K562 (cell line): ENCODE measurements around the gene CBX2. TPM values are rescaled to one million over a fixed set of nuclear protein-coding genes. Genes with fewer than 3 reads are reported as not detected.
A peak's percentile ranks its signal among the peaks of the same experiment; 100 is the strongest.

Experiments used
- ATAC-seq: fragments of 200-7000 bp; cut with Tn5 transposase; 3 replicates; pipeline ENCODE4 v1.9.1; 2020; ENCODE audit warnings: moderate library complexity
- BruUV-seq: library from RNA; stranded (reverse); fragments of 400-500 nt; replicated peaks from 2 replicates; lab custom pipeline; 2021; lab: Mats Ljungman, UMichigan
- CTCF ChIA-PET: fragments of 300-600 bp; formaldehyde crosslinking; extraction: SDS; loops from one replicate; lab custom pipeline; 2021; ENCODE audit warnings: low intra/inter-chr PET ratio; lab: Yijun Ruan, JAX
- POLR2A ChIA-PET: fragments of 300-600, 350-650 bp; sonication (Branson Sonifier 250); formaldehyde crosslinking; extraction: SDS; loops from one replicate; lab custom pipeline; 2021; ENCODE audit warnings: antibody characterized with exemption, inconsistent platforms; lab: Yijun Ruan, JAX
- DNase-seq, 4 experiments: peaks; one replicate each; pipeline versions ENCODE4 v3.0.0 to v3.0.0-alpha.2; 2011 to 2018; ENCODE audit warnings: low spot score in 3 of 4, mixed read lengths in 3 of 4; ENCODE audit errors: extremely low read depth in 1 of 4
- FAIRE-seq: peaks from 2 replicates; lab custom pipeline; 2011; peaks lifted over from hg19 to GRCh38; lab: Jason Lieb, UNC
- H2AFZ ChIP-seq: 2 replicates; pipeline ENCODE4 v1.6.0; 2011; ENCODE audit warnings: low read depth, low read length, control low read depth, inconsistent platforms
- H3K27ac ChIP-seq: fragments of 200-600 bp; 3 replicates; pipeline ENCODE4 v1.8.0; 2011; ENCODE audit warnings: low read depth, mild to moderate bottlenecking, control low read depth, inconsistent platforms, low read length, moderate library complexity, mixed read lengths; ENCODE audit errors: extremely low read depth
- H3K27me3 ChIP-seq, 2 experiments: fragments of 300-600 bp in 1 of 2; 2 replicates in 1 of 2; 3 replicates in 1 of 2; pipeline versions ENCODE4 v1.6.0 to v1.8.0; 2011; ENCODE audit warnings: inconsistent platforms in 2 of 2, low read length in 2 of 2, mild to moderate bottlenecking in 1 of 2, mixed read lengths in 1 of 2, moderate library complexity in 1 of 2; ENCODE audit not compliant: control insufficient read depth in 2 of 2, insufficient read depth in 2 of 2
- H3K36me3 ChIP-seq: fragments of 300-600 bp; 3 replicates; pipeline ENCODE4 v1.8.0; 2011; ENCODE audit warnings: mild to moderate bottlenecking, low read length, inconsistent platforms; ENCODE audit not compliant: control insufficient read depth, insufficient read depth
- H3K4me1 ChIP-seq, 2 experiments: fragments of 200-600 bp in 1 of 2; replicated peaks in 1 of 2; 2 replicates in 1 of 2; 3 replicates in 1 of 2; pipeline versions ENCODE4 v1.5.1 to v1.8.0; 2011; ENCODE audit warnings: inconsistent platforms in 2 of 2, low read length in 2 of 2, mild to moderate bottlenecking in 1 of 2, mixed read lengths in 1 of 2, moderate library complexity in 1 of 2; ENCODE audit not compliant: control insufficient read depth in 2 of 2, insufficient read depth in 2 of 2
- H3K4me2 ChIP-seq: 2 replicates; pipeline ENCODE4 v1.6.1; 2011; ENCODE audit warnings: low read length, control low read depth, inconsistent platforms, mixed read lengths; ENCODE audit not compliant: insufficient read depth
- H3K4me3 ChIP-seq: fragments of 200-600 bp; sonication (generic), shearing (Covaris generic); 2 replicates; pipeline ENCODE4 v1.5.1; 2016; ENCODE audit warnings: control low read depth, inconsistent platforms
- H3K79me2 ChIP-seq: fragments of 200-600 bp; 3 replicates; pipeline ENCODE4 v1.8.0; 2011; ENCODE audit warnings: low read length, inconsistent platforms; ENCODE audit not compliant: control insufficient read depth, insufficient read depth
- H3K9ac ChIP-seq, 2 experiments: 2 replicates each; pipeline versions ENCODE4 v1.6.0 to v1.6.1; 2011; ENCODE audit warnings: low read depth in 2 of 2, low read length in 2 of 2, control low read depth in 1 of 2, inconsistent platforms in 1 of 2, mild to moderate bottlenecking in 1 of 2, mixed read lengths in 1 of 2; ENCODE audit not compliant: insufficient read depth in 1 of 2
- H3K9me1 ChIP-seq: one replicate; pipeline ENCODE4 v1.6.0; 2011; ENCODE audit warnings: inconsistent platforms, mild to moderate bottlenecking, low read length, moderate library complexity; ENCODE audit not compliant: control insufficient read depth, insufficient read depth
- H3K9me3 ChIP-seq: replicated peaks from 2 replicates; pipeline ENCODE4 v1.5.1; 2011; ENCODE audit warnings: low read depth, low read length, inconsistent platforms; ENCODE audit not compliant: control insufficient read depth, insufficient read depth
- H4K20me1 ChIP-seq: replicated peaks from 2 replicates; pipeline ENCODE4 v1.6.1; 2011; ENCODE audit warnings: low read length, inconsistent platforms, mixed read lengths; ENCODE audit not compliant: control insufficient read depth, insufficient read depth
- EP300 ChIP-seq: IDR thresholded peaks from 2 replicates; pipeline ENCODE4 v1.6.1; 2012; ENCODE audit warnings: low read length, improper control_type of control experiment
- ETV6 ChIP-seq, 3 experiments: fragments of 150-350 bp in 1 of 3; sonication (generic) in 1 of 3; formaldehyde crosslinking in 1 of 3; IDR thresholded peaks; 2 replicates each; pipeline versions ENCODE4 v1.6.1 to v1.8.0; 2014 to 2022; ENCODE audit warnings: borderline replicate concordance in 2 of 3, low read depth in 2 of 3, antibody characterized with exemption in 1 of 3, low read length in 1 of 3, mild to moderate bottlenecking in 1 of 3, missing genetic modification reagents in 1 of 3
- FOXP1 ChIP-seq: sonication (generic); formaldehyde crosslinking; IDR thresholded peaks from 2 replicates; pipeline ENCODE4 v1.8.0; 2022; ENCODE audit warnings: mild to moderate bottlenecking, missing genetic modification reagents
- JUND ChIP-seq, 2 experiments: IDR thresholded peaks; 2 replicates in 1 of 2; 3 replicates in 1 of 2; pipeline ENCODE4 v1.6.1; 2011; ENCODE audit warnings: borderline replicate concordance in 2 of 2, low read depth in 2 of 2, low read length in 2 of 2, improper control_type of control experiment in 1 of 2, missing biosample characterization in 1 of 2, missing genetic modification characterization in 1 of 2, missing genetic modification reagents in 1 of 2
- KDM5B ChIP-seq: fragments of 200-600 bp; sonication (generic); IDR thresholded peaks from 2 replicates; pipeline ENCODE4 v1.6.1; 2012; ENCODE audit warnings: low read depth, mild to moderate bottlenecking, moderate library complexity, low read length, control low read depth, inconsistent platforms; ENCODE audit not compliant: insufficient replicate concordance
- KLF13 ChIP-seq: fragments of 450-650 bp; IDR thresholded peaks from 2 replicates; pipeline ENCODE4 v1.6.1; 2016; ENCODE audit warnings: missing genetic modification characterization, low read depth, mild to moderate bottlenecking, missing compliant biosample characterization, moderate library complexity, borderline replicate concordance
- MYC ChIP-seq, 2 experiments: fragments of 250-450 bp in 1 of 2; sonication (Bioruptor Pico) in 1 of 2; IDR thresholded peaks; 2 replicates each; pipeline versions ENCODE4 v1.5.1 to v1.6.1; 2012 to 2021; ENCODE audit warnings: low read depth in 2 of 2, borderline replicate concordance in 1 of 2, improper control_type of control experiment in 1 of 2, low read length in 1 of 2, mild to moderate bottlenecking in 1 of 2, moderate library complexity in 1 of 2
- MYNN ChIP-seq, 2 experiments: sonication (generic); formaldehyde crosslinking in 1 of 2; IDR thresholded peaks; 2 replicates each; pipeline versions ENCODE4 v1.5.0 to v1.6.1; 2016 to 2020; ENCODE audit warnings: antibody characterized with exemption in 1 of 2, missing genetic modification reagents in 1 of 2
- RBM22 ChIP-seq: fragments of 200-400 bp; formaldehyde crosslinking; IDR thresholded peaks from 2 replicates; pipeline ENCODE4 v1.6.1; 2018; ENCODE audit warnings: low read length, low read depth; ENCODE audit not compliant: poor library complexity, severe bottlenecking
- SAFB ChIP-seq: fragments of 200-400 bp; formaldehyde crosslinking; IDR thresholded peaks from 2 replicates; pipeline ENCODE4 v1.6.1; 2017; ENCODE audit warnings: low read depth, low read length, borderline replicate concordance
- SPI1 ChIP-seq: IDR thresholded peaks from 2 replicates; pipeline ENCODE4 v1.6.1; 2011; ENCODE audit warnings: low read depth, low read length, control low read depth, borderline replicate concordance
- TCFL5 ChIP-seq: fragments of 250-450 bp; sonication (Bioruptor Pico); conservative IDR thresholded peaks from 2 replicates; pipeline ENCODE4 v1.6.1; 2021; ENCODE audit warnings: mild to moderate bottlenecking, moderate library complexity, matching md5 sums
- YY1 ChIP-seq, 3 experiments: IDR thresholded peaks; 2 replicates each; pipeline ENCODE4 v1.6.1; 2011; ENCODE audit warnings: low read length in 2 of 3, mild to moderate bottlenecking in 2 of 3, moderate library complexity in 2 of 3, borderline replicate concordance in 1 of 3, control low read depth in 1 of 3, low read depth in 1 of 3; ENCODE audit not compliant: insufficient read depth in 3 of 3, insufficient replicate concordance in 2 of 3, control insufficient read depth in 1 of 3, insufficient read length in 1 of 3; ENCODE audit errors: extremely low read depth in 1 of 3
- ZNF263 ChIP-seq: sonication (generic); formaldehyde crosslinking; IDR thresholded peaks from 2 replicates; pipeline ENCODE4 v1.8.0; 2022; ENCODE audit warnings: mild to moderate bottlenecking, missing genetic modification reagents, borderline replicate concordance
- ZNF589 ChIP-seq: fragments of 200-800 bp; sonication (Bioruptor generic); IDR thresholded peaks from 2 replicates; pipeline ENCODE4 v1.6.1; 2016; ENCODE audit warnings: low read depth, missing genetic modification characterization, missing compliant biosample characterization
- WGBS: fragments of 100-300 bp; shearing (Covaris generic); methylation state at CpG from one replicate; pipeline ENCODE4 v1.1.6; 2016; ENCODE audit warnings: low coverage, mixed read lengths; ENCODE audit not compliant: insufficient coverage; ENCODE audit errors: missing lambda C conversion rate; 5-methylcytosine and 5-hydroxymethylcytosine counted together
- in situ Hi-C: fragments of 300-500 bp; cut with MboI; formaldehyde crosslinking; loops from 4 replicates; pipeline ENCODE4 v1.15.0; 2018; ENCODE audit warnings: inconsistent platforms, mixed read lengths
- intact Hi-C: fragments of 100-400 bp; cut with micrococcal nuclease; formaldehyde crosslinking; loops from 2 replicates; pipeline ENCODE4 v1.14.2; 2022
- polyA plus RNA-seq, 8 experiments: library from polyadenylated mRNA; depleted of rRNA in 4 of 8; stranded (reverse) in 5 of 8; unstranded in 3 of 8; fragments of >200 nt; fragmentation: Nextera tagmentation in 2 of 8; fragmentation: Illumina TruSeq in 1 of 8; extraction: Ambion mirVana in 2 of 8; extraction: Trizol in 1 of 8; gene quantifications; 2 replicates each; pipeline versions ENCODE4 v1.2.1 to v1.2.3, GENCODE V29; 2011 to 2014; ENCODE audit warnings: inconsistent platforms in 1 of 8, missing spikeins in 1 of 8
- total RNA-seq, 7 experiments: library from RNA; depleted of rRNA in 6 of 7; stranded (reverse); fragments of >200 nt in 6 of 7; fragmentation: Illumina TruSeq in 2 of 7; extraction: Trizol in 2 of 7; gene quantifications; 2 replicates each; pipeline versions ENCODE4 v1.2.1 to v1.2.3, GENCODE V29; 2011 to 2021; ENCODE audit warnings: low replicate concordance in 1 of 7
- TF ChIP-seq, protein P1 (sequence below): sonication (generic); formaldehyde crosslinking; IDR thresholded peaks from 2 replicates; pipeline ENCODE4 v1.9.0; 2022; ENCODE audit warnings: mild to moderate bottlenecking, missing genetic modification reagents
- TF ChIP-seq, protein P2 (sequence below): IDR thresholded peaks from 3 replicates; pipeline ENCODE4 v1.6.1; 2011; ENCODE audit warnings: borderline replicate concordance, mild to moderate bottlenecking; ENCODE audit not compliant: insufficient read length, insufficient read depth

CBX2 gene
- total and polyA plus RNA-seq, 9 of the 15 experiments (the other 6 are each of a cell fraction or from before 2014, with no cell fraction given) = 0.66 to 26.9 (median 13.9) TPM

DNA sequence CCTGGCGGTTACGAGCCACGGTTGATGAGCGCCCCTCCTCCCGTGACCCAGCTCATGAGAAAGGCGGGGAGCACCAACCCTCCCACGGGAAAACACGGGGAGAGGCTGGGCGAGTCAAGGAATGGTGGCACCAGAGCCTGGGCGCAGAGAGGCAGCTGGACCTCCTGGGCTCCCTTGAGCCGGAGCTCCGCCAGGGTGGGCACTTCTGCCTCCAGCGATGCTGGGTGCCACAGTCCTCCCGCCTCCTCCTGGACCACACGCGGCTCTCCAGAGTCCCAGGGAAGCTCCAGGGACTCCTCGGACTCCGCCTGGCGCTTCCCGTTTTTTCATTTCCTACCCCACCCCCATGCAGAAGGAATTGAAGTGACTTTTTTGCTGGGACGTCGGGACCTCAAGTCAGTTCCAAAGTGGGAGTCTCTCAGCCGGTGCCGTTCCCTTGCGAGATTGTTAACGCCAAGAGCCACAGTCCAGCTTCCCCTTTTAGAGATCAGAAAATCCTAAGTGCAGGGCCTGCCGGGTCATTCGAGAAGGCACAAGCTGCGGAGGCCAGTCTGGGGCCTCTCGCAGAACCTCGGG lies 25.6 kb downstream of the CBX2 start:
- no peak for FAIRE-seq
- Histone ChIP-seq H4K20me1 (no peaks in the 10 kb centered on the region), H3K4me3 (peak overlapping the region; percentile 42; the same call in 1 of the 2 replicates), H3K79me2 (no peaks in the 10 kb centered on the region), H3K27me3 (no peaks in the 10 kb centered on the region), H3K4me1 (peaks cover 39 to 69% of the 10 kb centered on the region in 2 experiments), H3K36me3 (no peaks in the 10 kb centered on the region; the same call in 2 of the 3 replicates), H3K9me1 (no peaks in the 10 kb centered on the region), H3K9me3 (peaks cover 3% of the 10 kb centered on the region), H2AFZ (peak overlapping the region; percentile 98), H3K4me2 (peak overlapping the region; percentile 80), H3K27ac (peak overlapping the region; percentile 89), H3K9ac (peak overlapping the region; percentile 70 to 92; a peak in 3 of 4 replicates)
- POLR2A ChIA-PET = interaction anchor here (1.9 to 2.5 kb wide), 2 partner anchors 33 to 36 kb away, joined by 7 to 10 read pairs; partner anchors contain the start of gene CBX4
- BruUV-seq = no TSS peak
- intact Hi-C loops (loop anchor here (10.0 kb wide), 1 partner anchor 171 kb away; no protein-coding TSS in a partner anchor), in situ Hi-C loops (loop anchor here (5.0 kb wide), 1 partner anchor 34 kb away; the partner anchor contains the start of gene CBX4)
- 50% methylated on average over 28 of the region's 31 CpGs for WGBS
- CTCF ChIA-PET = no interaction called here
- no peak for DNase-seq
- no peak for ATAC-seq
- no peak for TF ChIP-seq KLF13 (tag)
- TF ChIP-seq SAFB = 0 out of 2 replicates have a peak, but pooled peaks have one; percentile 58
- peak; percentile 82 for TF ChIP-seq ZNF263
- TF ChIP-seq TCFL5 (CRISPR knock-in tag) = no peak
- no peak for TF ChIP-seq RBM22
- TF ChIP-seq EP300 = no peak
- TF ChIP-seq JUND (IDR thresholded peaks at IDR 0.05; ENCODE audit: borderline replicate concordance, low read depth, low read length) = no peak
- TF ChIP-seq JUND (tag; IDR thresholded peaks at IDR 0.05; ENCODE audit: borderline replicate concordance, low read depth, low read length) = no peak
- TF ChIP-seq ZNF589 (CRISPR knock-in tag) = no peak
- TF ChIP-seq, protein P1, sequence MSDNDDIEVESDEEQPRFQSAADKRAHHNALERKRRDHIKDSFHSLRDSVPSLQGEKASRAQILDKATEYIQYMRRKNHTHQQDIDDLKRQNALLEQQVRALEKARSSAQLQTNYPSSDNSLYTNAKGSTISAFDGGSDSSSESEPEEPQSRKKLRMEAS (CRISPR knock-in tag) = no peak; the same call in 1 of the 2 replicates
- TF ChIP-seq ETV6 (IDR thresholded peaks at IDR 0.05; ENCODE audit: borderline replicate concordance in 1 of 2, low read depth in 2 of 2, low read length in 1 of 2) = no peak
- no peak for TF ChIP-seq ETV6 (CRISPR knock-in tag; IDR thresholded peaks at IDR 0.05; ENCODE audit: borderline replicate concordance)
- peak; percentile 27 for TF ChIP-seq KDM5B
- TF ChIP-seq FOXP1 = peak; percentile 43; the same call in 1 of the 2 replicates
- no peak for TF ChIP-seq MYC (IDR thresholded peaks at IDR 0.05; ENCODE audit: low read depth, low read length)
- TF ChIP-seq MYC (CRISPR knock-in tag; IDR thresholded peaks at IDR 0.05; ENCODE audit: borderline replicate concordance, low read depth) = peak; percentile 13; the same call in 1 of the 2 replicates
- TF ChIP-seq, protein P2, sequence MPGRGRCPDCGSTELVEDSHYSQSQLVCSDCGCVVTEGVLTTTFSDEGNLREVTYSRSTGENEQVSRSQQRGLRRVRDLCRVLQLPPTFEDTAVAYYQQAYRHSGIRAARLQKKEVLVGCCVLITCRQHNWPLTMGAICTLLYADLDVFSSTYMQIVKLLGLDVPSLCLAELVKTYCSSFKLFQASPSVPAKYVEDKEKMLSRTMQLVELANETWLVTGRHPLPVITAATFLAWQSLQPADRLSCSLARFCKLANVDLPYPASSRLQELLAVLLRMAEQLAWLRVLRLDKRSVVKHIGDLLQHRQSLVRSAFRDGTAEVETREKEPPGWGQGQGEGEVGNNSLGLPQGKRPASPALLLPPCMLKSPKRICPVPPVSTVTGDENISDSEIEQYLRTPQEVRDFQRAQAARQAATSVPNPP = no peak
- peak in 1 of 3 experiments; percentile 3 for TF ChIP-seq YY1 (IDR thresholded peaks at IDR 0.05; ENCODE audit: borderline replicate concordance in 1 of 3, control insufficient read depth in 1 of 3, extremely low read depth in 1 of 3, insufficient read depth in 3 of 3, insufficient read length in 1 of 3, insufficient replicate concordance in 2 of 3, low read depth in 1 of 3, low read length in 2 of 3)
- TF ChIP-seq MYNN (IDR thresholded peaks at IDR 0.05) = no peak
- TF ChIP-seq MYNN (CRISPR knock-in tag; IDR thresholded peaks at IDR 0.05) = no peak
- TF ChIP-seq SPI1 = 0 out of 2 replicates have a peak, but pooled peaks have one; percentile 6
